Activated CD4-positive, alpha-beta memory T cell treated with anti-CD3 and anti-CD28 coated beads, Interleukin-2, amount 10 ng/mL, durations not matched to agents 7 days and 5 days (primary cell): ENCODE results near the gene DNAH14. TPM values are rescaled to one million over a fixed set of nuclear protein-coding genes. Genes with fewer than 3 reads are reported as not detected.

Source experiments
- CTCF ChIA-PET: fragments of 350-600 bp; sonication (Branson Sonifier 250); formaldehyde crosslinking; loops from one replicate; lab custom pipeline; 2021; ENCODE audit warnings: antibody characterized with exemption, inconsistent platforms; lab: Charles Lee
- POLR2A ChIA-PET: fragments of 350-600 bp; sonication (Branson Sonifier 250); formaldehyde crosslinking; loops from one replicate; lab custom pipeline; 2021; ENCODE audit warnings: antibody characterized with exemption; lab: Charles Lee
- DNase-seq: peaks from one replicate; pipeline ENCODE4 v3.0.0-alpha.2; 2020
- H3K27ac Mint-ChIP-seq: one replicate; pipeline ENCODE4 v1.8.0; 2021; ENCODE audit warnings: mild to moderate bottlenecking, mixed read lengths
- H3K27me3 Mint-ChIP-seq: one replicate; pipeline ENCODE4 v1.8.0; 2021; ENCODE audit warnings: mixed read lengths
- H3K36me3 Mint-ChIP-seq: one replicate; pipeline ENCODE4 v1.8.0; 2021; ENCODE audit warnings: low read depth, mixed read lengths
- H3K4me1 Mint-ChIP-seq: one replicate; pipeline ENCODE4 v1.8.0; 2021; ENCODE audit warnings: mixed read lengths
- H3K4me3 Mint-ChIP-seq: one replicate; pipeline ENCODE4 v1.8.0; 2021; ENCODE audit warnings: mild to moderate bottlenecking, mixed read lengths
- H3K9me3 Mint-ChIP-seq: one replicate; pipeline ENCODE4 v1.8.0; 2021; ENCODE audit warnings: mixed read lengths
- total RNA-seq, 2 experiments: library from RNA; stranded (reverse); gene quantifications; one replicate each; pipeline ENCODE4 v1.2.3, GENCODE V29; 2021

DNAH14 gene
- total RNA-seq, 2 experiments from 2014 or later: 0.25 to 0.28 TPM

- Mint-ChIP-seq H3K4me1 (no peaks in the 10 kb centered on the region), H3K36me3 (no peaks in the 10 kb centered on the region)
- POLR2A ChIA-PET: no interaction called here
Measured at GRCh38 chr1:225044258-225044657, 114.8 kb downstream of the DNAH14 start.

DNA sequence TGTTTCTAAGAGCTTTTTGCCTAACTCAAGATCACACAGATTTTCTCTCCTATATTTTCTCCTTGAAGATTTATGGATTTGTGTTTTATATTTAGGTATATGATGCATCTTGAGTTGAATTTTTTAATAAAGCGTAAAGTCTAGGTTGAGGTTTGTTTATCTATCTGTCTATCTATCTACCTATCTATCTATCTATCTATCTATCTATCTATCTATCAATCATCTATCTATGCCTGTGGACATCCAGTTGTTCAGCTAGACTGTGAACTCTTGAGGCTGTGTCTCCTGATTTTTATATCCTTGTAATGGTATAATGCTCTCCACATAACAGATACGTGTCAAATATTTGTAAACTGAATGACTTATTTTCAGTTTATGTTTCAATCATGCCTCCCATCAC lies 120.1 kb downstream of the DNAH14 start:
- no peaks in the 10 kb centered on the region for H3K27me3 Mint-ChIP-seq
- ChIA-PET POLR2A (no interaction called here), CTCF (interaction anchor here (0.7 kb wide), 1 partner anchor 42 kb away, joined by 5 read pairs; no protein-coding TSS in a partner anchor)
- H3K36me3 Mint-ChIP-seq: no peaks in the 10 kb centered on the region
- DNase-seq: no peak
- no peaks in the 10 kb centered on the region for H3K9me3 Mint-ChIP-seq
- H3K4me1 Mint-ChIP-seq: no peaks in the 10 kb centered on the region
- H3K27ac Mint-ChIP-seq: no peak overlapping the region
- H3K4me3 Mint-ChIP-seq: no peak overlapping the region

More at GRCh38 chr1:225044258-225044657, 114.8 kb downstream of the DNAH14 start:
- no peak for DNase-seq
- Mint-ChIP-seq H3K27me3 (no peaks in the 10 kb centered on the region), H3K9me3 (no peaks in the 10 kb centered on the region), H3K27ac (no peak overlapping the region), H3K4me3 (no peak overlapping the region)
- CTCF ChIA-PET: interaction anchor here (0.5 kb wide), 1 partner anchor 942 kb away, joined by 3 read pairs; no protein-coding TSS in a partner anchor

GRCh38 chr1:225063722-225064121 lies 134.2 kb downstream of the DNAH14 start:
- H3K36me3 Mint-ChIP-seq: no peaks in the 10 kb centered on the region
- ChIA-PET CTCF (no interaction called here), POLR2A (no interaction called here)
- H3K27me3 Mint-ChIP-seq: peaks cover 2% of the 10 kb centered on the region
- H3K4me1 Mint-ChIP-seq: no peaks in the 10 kb centered on the region
- no peak for DNase-seq
- no peak overlapping the region for H3K27ac Mint-ChIP-seq
- no peaks in the 10 kb centered on the region for H3K9me3 Mint-ChIP-seq
- H3K4me3 Mint-ChIP-seq: no peak overlapping the region

DNA sequence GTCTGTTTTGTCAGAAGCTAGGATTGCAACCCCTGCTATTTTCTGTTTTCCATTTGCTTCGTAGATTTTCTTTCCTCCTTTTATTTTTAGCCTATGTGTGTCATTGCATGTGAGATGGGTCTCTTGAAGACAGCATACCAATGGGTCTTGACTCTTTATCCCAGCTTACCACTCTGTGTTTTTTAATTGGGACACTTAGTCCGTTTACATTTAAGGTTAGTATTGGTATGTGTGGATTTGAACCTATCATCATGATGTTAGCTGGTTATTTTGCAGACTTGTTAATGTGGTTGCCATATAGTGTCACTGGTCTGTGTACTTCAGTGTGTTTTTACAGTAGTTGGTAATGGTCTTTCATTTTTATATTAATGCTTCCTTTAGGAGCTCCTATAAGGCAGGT lies 141.5 kb downstream of the DNAH14 start:
- Mint-ChIP-seq H3K4me1 (no peaks in the 10 kb centered on the region), H3K4me3 (no peak overlapping the region), H3K27ac (no peak overlapping the region), H3K27me3 (no peaks in the 10 kb centered on the region), H3K36me3 (no peaks in the 10 kb centered on the region), H3K9me3 (peaks cover 18% of the 10 kb centered on the region)
- DNase-seq: no peak
- CTCF ChIA-PET: no interaction called here
- POLR2A ChIA-PET: no interaction called here

DNA sequence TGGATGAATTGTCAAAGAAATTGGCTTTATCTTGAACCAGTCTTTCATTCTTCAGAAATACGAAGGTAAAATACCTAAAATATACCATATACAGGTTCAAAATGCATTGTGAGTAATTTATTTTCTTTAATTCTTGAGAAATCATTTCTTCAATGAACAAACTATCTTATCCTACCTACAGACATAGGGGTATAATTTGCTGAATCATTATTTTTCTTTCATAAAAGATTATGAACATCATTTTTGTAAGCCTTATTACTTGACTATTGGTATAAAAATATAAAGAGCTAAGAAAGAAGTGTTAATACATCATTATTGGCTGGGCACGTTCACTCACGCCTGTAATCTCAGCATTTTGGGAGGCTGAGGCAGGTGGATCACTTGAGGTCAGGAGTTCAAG lies 167.7 kb downstream of the DNAH14 start:
- no peaks in the 10 kb centered on the region for H3K4me1 Mint-ChIP-seq
- no peaks in the 10 kb centered on the region for H3K27me3 Mint-ChIP-seq
- no peak overlapping the region for H3K4me3 Mint-ChIP-seq
- DNase-seq: no peak
- H3K36me3 Mint-ChIP-seq: no peaks in the 10 kb centered on the region
- no peaks in the 10 kb centered on the region for H3K9me3 Mint-ChIP-seq
- ChIA-PET POLR2A (no interaction called here), CTCF (no interaction called here)
- no peak overlapping the region for H3K27ac Mint-ChIP-seq

- no peaks in the 10 kb centered on the region for H3K36me3 Mint-ChIP-seq
- no peak for DNase-seq
- H3K27ac Mint-ChIP-seq: no peak overlapping the region
- CTCF ChIA-PET: no interaction called here
- peaks cover 2% of the 10 kb centered on the region for H3K9me3 Mint-ChIP-seq
- H3K4me3 Mint-ChIP-seq: no peak overlapping the region
- H3K4me1 Mint-ChIP-seq: no peaks in the 10 kb centered on the region
- POLR2A ChIA-PET: no interaction called here
- H3K27me3 Mint-ChIP-seq: no peaks in the 10 kb centered on the region
Measured at GRCh38 chr1:225111000-225111399, 181.5 kb downstream of the DNAH14 start.

GRCh38 chr1:225113265-225113664 lies 183.8 kb downstream of the DNAH14 start:
- Mint-ChIP-seq H3K9me3 (no peaks in the 10 kb centered on the region), H3K4me1 (no peaks in the 10 kb centered on the region)

GRCh38 chr1:225114354-225114990 lies 185.0 kb downstream of the DNAH14 start:
- ChIA-PET CTCF (no interaction called here), POLR2A (no interaction called here)
- Mint-ChIP-seq H3K4me1 (no peaks in the 10 kb centered on the region), H3K9me3 (no peaks in the 10 kb centered on the region), H3K27me3 (no peaks in the 10 kb centered on the region), H3K27ac (no peak overlapping the region), H3K4me3 (no peak overlapping the region), H3K36me3 (no peaks in the 10 kb centered on the region)
- no peak for DNase-seq

More at GRCh38 chr1:225113265-225113664, 183.8 kb downstream of the DNAH14 start:
- Mint-ChIP-seq H3K27me3 (no peaks in the 10 kb centered on the region), H3K27ac (no peak overlapping the region), H3K4me3 (no peak overlapping the region), H3K36me3 (no peaks in the 10 kb centered on the region)
- DNase-seq: no peak
- CTCF ChIA-PET: no interaction called here
- POLR2A ChIA-PET: no interaction called here

- Mint-ChIP-seq H3K4me1 (no peaks in the 10 kb centered on the region), H3K27ac (no peak overlapping the region), H3K27me3 (peaks cover 3% of the 10 kb centered on the region), H3K36me3 (no peaks in the 10 kb centered on the region), H3K9me3 (no peaks in the 10 kb centered on the region), H3K4me3 (no peak overlapping the region)
- CTCF ChIA-PET: no interaction called here
- no peak for DNase-seq
- POLR2A ChIA-PET: no interaction called here
Measured at GRCh38 chr1:225119307-225119706, 189.8 kb downstream of the DNAH14 start.

- Mint-ChIP-seq H3K36me3 (no peaks in the 10 kb centered on the region), H3K9me3 (no peaks in the 10 kb centered on the region), H3K27ac (no peak overlapping the region), H3K4me3 (no peak overlapping the region), H3K27me3 (peaks cover 3% of the 10 kb centered on the region), H3K4me1 (no peaks in the 10 kb centered on the region)
- POLR2A ChIA-PET: no interaction called here
- CTCF ChIA-PET: no interaction called here
- DNase-seq: no peak
Measured at GRCh38 chr1:225121095-225121494, 191.6 kb downstream of the DNAH14 start.

DNA sequence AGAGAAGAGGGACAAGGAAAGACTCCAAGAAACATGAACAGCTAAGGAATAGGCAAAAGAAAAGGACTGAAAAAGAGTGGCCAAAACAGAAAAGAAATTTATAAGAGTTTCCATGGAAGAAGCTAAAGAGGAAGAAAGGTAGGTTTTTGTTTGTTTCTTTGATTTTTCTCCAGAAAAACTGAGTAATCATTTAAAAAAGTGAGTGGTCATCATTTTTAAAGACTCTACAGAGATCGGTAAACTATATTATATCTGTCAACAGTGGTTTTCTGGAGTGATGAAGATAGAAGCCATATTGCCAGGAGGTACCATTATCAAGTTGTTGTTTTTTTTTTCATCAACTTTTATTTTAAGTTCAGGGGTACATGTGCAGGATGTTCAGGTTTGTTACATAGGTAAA lies 202.4 kb downstream of the DNAH14 start:
- no peaks in the 10 kb centered on the region for H3K4me1 Mint-ChIP-seq
- CTCF ChIA-PET: no interaction called here

DNA sequence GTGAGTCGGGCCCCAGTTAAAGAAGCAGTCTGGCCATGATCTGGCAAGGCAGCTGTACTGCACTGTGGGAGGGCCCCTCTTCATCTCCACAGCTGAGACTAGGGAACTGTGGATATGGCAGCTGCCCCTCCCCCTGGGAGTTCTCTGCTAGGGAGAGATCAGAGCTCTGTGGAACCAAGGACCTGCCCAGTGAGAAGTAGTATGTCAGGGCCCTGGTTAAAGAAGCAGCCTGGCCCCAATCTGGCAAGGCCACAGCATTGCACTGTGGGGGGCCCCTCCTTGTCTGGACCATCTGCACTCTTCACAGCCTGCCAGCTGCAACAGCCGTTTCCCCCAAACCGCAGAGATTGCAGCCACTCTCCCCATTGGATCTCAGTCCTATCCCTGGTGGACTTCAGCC lies 208.5 kb downstream of the DNAH14 start:
- Mint-ChIP-seq H3K4me3 (no peak overlapping the region), H3K27ac (no peak overlapping the region), H3K27me3 (no peaks in the 10 kb centered on the region), H3K36me3 (no peaks in the 10 kb centered on the region), H3K9me3 (no peaks in the 10 kb centered on the region), H3K4me1 (no peaks in the 10 kb centered on the region)
- ChIA-PET CTCF (no interaction called here), POLR2A (no interaction called here)
- DNase-seq: no peak

More for the DNA sequence above, 202.4 kb downstream of the DNAH14 start:
- DNase-seq: no peak
- Mint-ChIP-seq H3K4me3 (no peak overlapping the region), H3K27ac (no peak overlapping the region), H3K36me3 (no peaks in the 10 kb centered on the region), H3K27me3 (no peaks in the 10 kb centered on the region), H3K9me3 (no peaks in the 10 kb centered on the region)
- POLR2A ChIA-PET: no interaction called here

GRCh38 chr1:225143001-225143400 lies 213.5 kb downstream of the DNAH14 start:
- Mint-ChIP-seq H3K27ac (no peak overlapping the region), H3K36me3 (no peaks in the 10 kb centered on the region), H3K4me3 (no peak overlapping the region), H3K9me3 (no peaks in the 10 kb centered on the region), H3K27me3 (peaks cover 2% of the 10 kb centered on the region), H3K4me1 (no peaks in the 10 kb centered on the region)
- ChIA-PET POLR2A (no interaction called here), CTCF (no interaction called here)
- DNase-seq: no peak

- Mint-ChIP-seq H3K4me3 (no peak overlapping the region), H3K36me3 (no peaks in the 10 kb centered on the region), H3K27ac (no peak overlapping the region), H3K9me3 (no peaks in the 10 kb centered on the region), H3K4me1 (no peaks in the 10 kb centered on the region), H3K27me3 (peaks cover 2% of the 10 kb centered on the region)
- no peak for DNase-seq
- ChIA-PET CTCF (no interaction called here), POLR2A (no interaction called here)
Measured at GRCh38 chr1:225146478-225146877, 217.0 kb downstream of the DNAH14 start.
